GM21717 (cell line): ENCODE measurements around the gene TRIM63.

ENCODE experiments used
- ATAC-seq: cut with Tn5 transposase; IDR thresholded peaks from one replicate; pipeline ENCODE4 v1.9.1; 2021; ENCODE audit warnings: mild to moderate bottlenecking, moderate library complexity; ENCODE audit not compliant: unreplicated experiment

TRIM63 gene

GRCh38 chr1:26089125-26089524 is 21.7 kb upstream of the TRIM63 start:
- no peak for ATAC-seq

GRCh38 chr1:26084844-26085243 is 17.4 kb upstream of the TRIM63 start:
- no peak for ATAC-seq

GRCh38 chr1:26084091-26084561 is 16.7 kb upstream of the TRIM63 start:
- no peak for ATAC-seq

GRCh38 chr1:26083208-26083607 is 15.8 kb upstream of the TRIM63 start:
- no peak for ATAC-seq

- no peak for ATAC-seq
Observed at GRCh38 chr1:26082020-26082350, 14.6 kb upstream of the TRIM63 start.

- ATAC-seq, result no peak
Observed at GRCh38 chr1:26081267-26082019, 14.0 kb upstream of the TRIM63 start.

- no peak for ATAC-seq
Observed at GRCh38 chr1:26079960-26080814, 12.8 kb upstream of the TRIM63 start.

- ATAC-seq, result no peak
Observed at GRCh38 chr1:26079178-26079563, 11.7 kb upstream of the TRIM63 start.

- no peak for ATAC-seq
Observed at GRCh38 chr1:26078286-26079177, 11.1 kb upstream of the TRIM63 start.

GRCh38 chr1:26077524-26077923 is 10.1 kb upstream of the TRIM63 start:
- no peak for ATAC-seq

GRCh38 chr1:26075421-26076144 is 8.2 kb upstream of the TRIM63 start:
- ATAC-seq, result no peak

GRCh38 chr1:26072305-26072704 is 4.9 kb upstream of the TRIM63 start:
- ATAC-seq, result no peak

- ATAC-seq, result no peak
Observed at GRCh38 chr1:26070963-26071342, 3.5 kb upstream of the TRIM63 start.

GRCh38 chr1:26070296-26070962 is 3.0 kb upstream of the TRIM63 start:
- ATAC-seq, result no peak

- ATAC-seq, result no peak
Observed at GRCh38 chr1:26069941-26070295, 2.5 kb upstream of the TRIM63 start.

GRCh38 chr1:26066857-26067256 is 573 bp downstream of the TRIM63 start:
- ATAC-seq, result no peak

GRCh38 chr1:26066160-26066559 is 1.3 kb downstream of the TRIM63 start:
- no peak for ATAC-seq

GRCh38 chr1:26064553-26064952 is 2.9 kb downstream of the TRIM63 start:
- no peak for ATAC-seq

GRCh38 chr1:26060832-26061574 is 6.4 kb downstream of the TRIM63 start:
- ATAC-seq, result no peak
